Thyroid gland (tissue), 4 donors: ENCODE results near the gene SPRED2.

Experiments used
- POLR2A ChIP-seq, 2 donors: fragments of 450-650 bp; IDR thresholded peaks; one replicate each; pipeline ENCODE4 v1.6.1; 2017; ENCODE audit warnings: antibody characterized with exemption in 2 of 2, mild to moderate bottlenecking in 2 of 2, moderate library complexity in 1 of 2
- TF ChIP-seq, protein P1 (sequence below), 6 experiments: fragments of 200-600 bp in 3 of 6; fragments of 450-650 bp in 3 of 6; sonication (generic) in 3 of 6; IDR thresholded peaks; one replicate each; pipeline ENCODE4 v1.5.1; 2016 to 2019; ENCODE audit warnings: antibody characterized with exemption in 6 of 6, mild to moderate bottlenecking in 2 of 6, inconsistent platforms in 1 of 6, moderate library complexity in 1 of 6

DNA sequence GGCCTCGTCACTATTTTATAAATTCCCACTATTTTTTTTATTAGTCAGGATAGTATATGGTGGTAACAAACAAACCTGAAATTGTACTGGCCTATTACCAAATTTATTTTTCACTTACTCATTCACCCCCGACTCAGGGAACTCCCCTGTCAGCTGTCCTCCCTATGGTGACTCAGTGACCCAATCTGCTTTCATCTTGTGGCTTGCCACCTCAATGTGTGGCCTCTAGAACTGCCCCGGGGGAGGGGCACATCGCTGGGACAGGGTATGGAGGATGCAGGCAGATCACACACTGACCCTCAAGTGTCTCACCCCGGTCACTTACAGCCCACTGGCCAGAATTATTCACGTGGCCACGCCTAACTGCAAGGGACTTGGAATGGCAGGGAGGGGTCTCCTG is 133.2 kb downstream of the SPRED2 start:
- TF ChIP-seq, protein P1, sequence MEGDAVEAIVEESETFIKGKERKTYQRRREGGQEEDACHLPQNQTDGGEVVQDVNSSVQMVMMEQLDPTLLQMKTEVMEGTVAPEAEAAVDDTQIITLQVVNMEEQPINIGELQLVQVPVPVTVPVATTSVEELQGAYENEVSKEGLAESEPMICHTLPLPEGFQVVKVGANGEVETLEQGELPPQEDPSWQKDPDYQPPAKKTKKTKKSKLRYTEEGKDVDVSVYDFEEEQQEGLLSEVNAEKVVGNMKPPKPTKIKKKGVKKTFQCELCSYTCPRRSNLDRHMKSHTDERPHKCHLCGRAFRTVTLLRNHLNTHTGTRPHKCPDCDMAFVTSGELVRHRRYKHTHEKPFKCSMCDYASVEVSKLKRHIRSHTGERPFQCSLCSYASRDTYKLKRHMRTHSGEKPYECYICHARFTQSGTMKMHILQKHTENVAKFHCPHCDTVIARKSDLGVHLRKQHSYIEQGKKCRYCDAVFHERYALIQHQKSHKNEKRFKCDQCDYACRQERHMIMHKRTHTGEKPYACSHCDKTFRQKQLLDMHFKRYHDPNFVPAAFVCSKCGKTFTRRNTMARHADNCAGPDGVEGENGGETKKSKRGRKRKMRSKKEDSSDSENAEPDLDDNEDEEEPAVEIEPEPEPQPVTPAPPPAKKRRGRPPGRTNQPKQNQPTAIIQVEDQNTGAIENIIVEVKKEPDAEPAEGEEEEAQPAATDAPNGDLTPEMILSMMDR (IDR thresholded peaks at IDR 0.05), result no peak
- TF ChIP-seq POLR2A (IDR thresholded peaks at IDR 0.05), result no peak
